ENCODE measurements around the gene FOXO4. TPM values are rescaled to one million over a fixed set of nuclear protein-coding genes. Genes with fewer than 3 reads are reported as not detected.

Gene FOXO4
- total RNA-seq, 1 experiment from 2014 or later = 22.0 TPM

DNA sequence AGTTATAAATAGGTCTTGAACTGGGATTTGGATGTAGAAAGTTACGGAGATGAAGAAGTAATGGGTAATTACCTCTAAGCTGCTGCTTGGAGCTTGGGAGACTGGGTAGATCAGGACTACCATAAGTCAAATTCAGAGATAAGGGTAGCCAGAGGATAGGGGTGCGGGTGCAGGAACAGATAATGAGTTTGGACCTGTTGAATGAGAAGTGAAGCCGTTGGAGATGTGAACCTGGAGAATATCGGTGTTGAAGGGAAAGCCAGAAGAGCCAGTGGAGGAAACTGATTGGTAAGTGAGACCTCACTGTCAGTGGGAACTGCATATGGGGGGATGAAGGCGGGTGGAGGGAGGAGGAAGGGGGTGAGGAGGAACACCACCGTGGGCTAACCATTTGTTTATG, 618 bp upstream of the FOXO4 start:
- Histone ChIP-seq H3K9me2 (ENCODE audit: insufficient read depth) (no peaks in the 10 kb centered on the region), H2AFZ (peak overlapping the region; percentile 96), H3K4me3 (peak overlapping the region; percentile 68), H3K36me3 (ENCODE audit: low read depth) (no peaks in the 10 kb centered on the region), H3K27me3 (ENCODE audit: insufficient read depth, low read depth) (no peaks in the 10 kb centered on the region), H3F3A (ENCODE audit: insufficient read depth, low read depth) (no peaks in the 10 kb centered on the region), H3K27ac (no peak overlapping the region), H4K20me1 (ENCODE audit: insufficient read depth) (no peaks in the 10 kb centered on the region), H3K4me2 (peak overlapping the region; percentile 79), H3K79me2 (ENCODE audit: low read depth) (no peaks in the 10 kb centered on the region), H3K4me1 (replicated peaks; ENCODE audit: insufficient read depth) (no peaks in the 10 kb centered on the region), H3K9me3 (ENCODE audit: insufficient read depth, low read depth) (no peaks in the 10 kb centered on the region)
- no TSS peak for BruUV-seq (replicated peaks)
- ChIA-PET POLR2A (ENCODE audit: unreplicated experiment) (no interaction called here), CTCF (no interaction called here)
- TF ChIP-seq, protein P1, sequence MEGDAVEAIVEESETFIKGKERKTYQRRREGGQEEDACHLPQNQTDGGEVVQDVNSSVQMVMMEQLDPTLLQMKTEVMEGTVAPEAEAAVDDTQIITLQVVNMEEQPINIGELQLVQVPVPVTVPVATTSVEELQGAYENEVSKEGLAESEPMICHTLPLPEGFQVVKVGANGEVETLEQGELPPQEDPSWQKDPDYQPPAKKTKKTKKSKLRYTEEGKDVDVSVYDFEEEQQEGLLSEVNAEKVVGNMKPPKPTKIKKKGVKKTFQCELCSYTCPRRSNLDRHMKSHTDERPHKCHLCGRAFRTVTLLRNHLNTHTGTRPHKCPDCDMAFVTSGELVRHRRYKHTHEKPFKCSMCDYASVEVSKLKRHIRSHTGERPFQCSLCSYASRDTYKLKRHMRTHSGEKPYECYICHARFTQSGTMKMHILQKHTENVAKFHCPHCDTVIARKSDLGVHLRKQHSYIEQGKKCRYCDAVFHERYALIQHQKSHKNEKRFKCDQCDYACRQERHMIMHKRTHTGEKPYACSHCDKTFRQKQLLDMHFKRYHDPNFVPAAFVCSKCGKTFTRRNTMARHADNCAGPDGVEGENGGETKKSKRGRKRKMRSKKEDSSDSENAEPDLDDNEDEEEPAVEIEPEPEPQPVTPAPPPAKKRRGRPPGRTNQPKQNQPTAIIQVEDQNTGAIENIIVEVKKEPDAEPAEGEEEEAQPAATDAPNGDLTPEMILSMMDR (conservative IDR thresholded peaks at IDR 0.05) = no peak
- TF ChIP-seq EZH2 (IDR thresholded peaks at IDR 0.05; ENCODE audit: low read depth) = no peak
- intact Hi-C loops (cut with micrococcal nuclease; ENCODE audit: unreplicated experiment) = no loop called here
- no peak for DNase-seq

DNA sequence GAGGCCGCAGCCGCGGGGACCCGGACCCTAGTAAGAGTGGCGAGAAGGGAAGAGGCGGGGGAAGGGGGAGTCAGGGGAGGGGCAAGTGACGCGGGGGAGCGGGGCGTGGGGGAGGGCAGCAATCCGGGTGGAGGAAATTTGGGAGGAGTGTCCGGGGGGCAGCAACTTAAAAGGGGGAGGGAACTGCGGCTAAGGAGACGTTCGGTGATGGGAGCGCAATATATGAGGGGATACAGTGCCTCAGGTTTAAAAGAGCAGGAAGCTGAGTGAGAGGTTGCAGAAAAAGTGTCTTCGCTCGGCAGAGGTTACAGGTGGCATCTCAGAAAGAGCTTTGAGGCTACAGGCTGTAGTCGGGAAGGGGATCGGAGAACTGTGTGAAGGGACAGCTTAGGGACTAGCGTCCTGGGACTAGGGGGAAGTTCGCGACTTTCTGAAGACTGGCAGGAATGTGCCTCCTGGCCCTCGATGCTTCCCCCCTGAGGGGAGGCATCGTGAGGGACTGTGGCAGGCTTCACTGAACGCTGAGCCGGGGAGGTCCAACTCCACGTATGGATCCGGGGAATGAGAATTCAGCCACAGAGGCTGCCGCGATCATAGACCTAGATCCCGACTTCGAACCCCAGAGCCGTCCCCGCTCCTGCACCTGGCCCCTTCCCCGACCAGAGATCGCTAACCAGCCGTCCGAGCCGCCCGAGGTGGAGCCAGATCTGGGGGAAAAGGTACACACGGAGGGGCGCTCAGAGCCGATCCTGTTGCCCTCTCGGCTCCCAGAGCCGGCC, 519 bp downstream of the FOXO4 start:
- Histone ChIP-seq H3K4me2 (peak overlapping the region; percentile 95), H3K27ac (no peak overlapping the region), H4K20me1 (ENCODE audit: insufficient read depth) (no peaks in the 10 kb centered on the region), H3K4me1 (replicated peaks; ENCODE audit: insufficient read depth) (no peaks in the 10 kb centered on the region), H3K36me3 (ENCODE audit: low read depth) (no peaks in the 10 kb centered on the region), H3F3A (ENCODE audit: insufficient read depth, low read depth) (no peaks in the 10 kb centered on the region), H3K9me2 (ENCODE audit: insufficient read depth) (no peaks in the 10 kb centered on the region), H2AFZ (peak overlapping the region; percentile 90), H3K9me3 (ENCODE audit: insufficient read depth, low read depth) (no peaks in the 10 kb centered on the region), H3K4me3 (peak overlapping the region; percentile 68), H3K79me2 (ENCODE audit: low read depth) (no peaks in the 10 kb centered on the region), H3K27me3 (ENCODE audit: insufficient read depth, low read depth) (no peaks in the 10 kb centered on the region)
- intact Hi-C loops (cut with micrococcal nuclease; ENCODE audit: unreplicated experiment) = no loop called here
- peak in 1 of 2 experiments; percentile 14 for DNase-seq
- CTCF ChIA-PET = no interaction called here
- POLR2A ChIA-PET (ENCODE audit: unreplicated experiment) = no interaction called here
- TSS peak; percentile 72 for BruUV-seq (replicated peaks)
- no peak for TF ChIP-seq EZH2 (IDR thresholded peaks at IDR 0.05; ENCODE audit: low read depth)
- TF ChIP-seq, protein P1 (conservative IDR thresholded peaks at IDR 0.05) = no peak

DNA sequence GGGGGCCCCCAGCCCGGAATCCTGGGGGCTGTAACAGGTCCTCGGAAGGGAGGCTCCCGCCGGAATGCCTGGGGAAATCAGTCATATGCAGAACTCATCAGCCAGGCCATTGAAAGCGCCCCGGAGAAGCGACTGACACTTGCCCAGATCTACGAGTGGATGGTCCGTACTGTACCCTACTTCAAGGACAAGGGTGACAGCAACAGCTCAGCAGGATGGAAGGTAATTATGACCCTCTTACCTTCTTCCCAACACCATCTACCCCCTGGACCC, 1.0 kb downstream of the FOXO4 start:
- H3K36me3 ChIP-seq (ENCODE audit: low read depth) = no peaks in the 10 kb centered on the region
- peak overlapping the region; percentile 68 for H3K4me3 ChIP-seq
- ChIA-PET CTCF (no interaction called here), POLR2A (ENCODE audit: unreplicated experiment) (no interaction called here)
- no peak for TF ChIP-seq EZH2 (IDR thresholded peaks at IDR 0.05; ENCODE audit: low read depth)
- TF ChIP-seq, protein P1 (conservative IDR thresholded peaks at IDR 0.05) = no peak
- H2AFZ ChIP-seq = peak overlapping the region; percentile 90
- intact Hi-C loops (cut with micrococcal nuclease; ENCODE audit: unreplicated experiment) = no loop called here
- H3F3A ChIP-seq (ENCODE audit: insufficient read depth, low read depth) = no peaks in the 10 kb centered on the region
- H3K27ac ChIP-seq = no peak overlapping the region
- no peaks in the 10 kb centered on the region for H4K20me1 ChIP-seq (ENCODE audit: insufficient read depth)
- H3K27me3 ChIP-seq (ENCODE audit: insufficient read depth, low read depth) = no peaks in the 10 kb centered on the region
- no peaks in the 10 kb centered on the region for H3K9me2 ChIP-seq (ENCODE audit: insufficient read depth)
- DNase-seq = no peak
- H3K9me3 ChIP-seq (ENCODE audit: insufficient read depth, low read depth) = no peaks in the 10 kb centered on the region
- no TSS peak for BruUV-seq (replicated peaks)
- H3K4me1 ChIP-seq (replicated peaks; ENCODE audit: insufficient read depth) = no peaks in the 10 kb centered on the region
- H3K4me2 ChIP-seq = peak overlapping the region; percentile 95
- H3K79me2 ChIP-seq (ENCODE audit: low read depth) = no peaks in the 10 kb centered on the region

Data from PC-9 (cell line).